Glutamatergic neuron (in vitro differentiated cells): Measurements from ENCODE around the gene NANOGP8. TPM values are rescaled to one million over a fixed set of nuclear protein-coding genes. Genes with fewer than 3 reads are reported as not detected.

ENCODE experiments used
- DNase-seq: peaks from one replicate; pipeline ENCODE4 v3.0.0; 2022
- H3K27ac Mint-ChIP-seq: one replicate; pipeline ENCODE4 v1.8.0; 2020; ENCODE audit warnings: mild to moderate bottlenecking, mixed read lengths, inconsistent platforms; ENCODE audit not compliant: unreplicated experiment
- H3K27me3 Mint-ChIP-seq: one replicate; pipeline ENCODE4 v1.8.0; 2020; ENCODE audit warnings: mild to moderate bottlenecking, moderate library complexity, mixed read lengths, inconsistent platforms; ENCODE audit not compliant: unreplicated experiment
- H3K36me3 Mint-ChIP-seq: one replicate; pipeline ENCODE4 v1.8.0; 2020; ENCODE audit warnings: mild to moderate bottlenecking, mixed read lengths, inconsistent platforms; ENCODE audit not compliant: unreplicated experiment
- H3K4me1 Mint-ChIP-seq: one replicate; pipeline ENCODE4 v1.8.0; 2020; ENCODE audit warnings: mild to moderate bottlenecking, low read depth, mixed read lengths, inconsistent platforms; ENCODE audit not compliant: unreplicated experiment
- H3K4me3 Mint-ChIP-seq: one replicate; pipeline ENCODE4 v1.8.0; 2020; ENCODE audit warnings: mild to moderate bottlenecking, mixed read lengths, inconsistent platforms; ENCODE audit not compliant: unreplicated experiment
- H3K9me3 Mint-ChIP-seq: one replicate; pipeline ENCODE4 v1.8.0; 2020; ENCODE audit warnings: mild to moderate bottlenecking, moderate library complexity, mixed read lengths, inconsistent platforms; ENCODE audit not compliant: unreplicated experiment
- CTCF ChIP-seq: fragments of 200-600 bp; sonication (generic); IDR thresholded peaks from one replicate; pipeline ENCODE4 v1.5.0; 2021; ENCODE audit not compliant: partially characterized antibody, unreplicated experiment
- total RNA-seq: library from RNA; stranded (reverse); fragmentation: NEBNext Ultra II Directional; extraction: Animal tissue kit (Norgen Biotek cat#: 25700); gene quantifications from one replicate; pipeline ENCODE4 v1.2.1, GENCODE V29; 2021; ENCODE audit not compliant: unreplicated experiment

Gene NANOGP8
- total RNA-seq, 1 donor from 2014 or later: 0.86 TPM

- peaks cover 7% of the 10 kb centered on the region for H3K27me3 Mint-ChIP-seq
- H3K4me3 Mint-ChIP-seq: no peak overlapping the region
- DNase-seq: no peak
- H3K36me3 Mint-ChIP-seq: no peaks in the 10 kb centered on the region
- H3K4me1 Mint-ChIP-seq: peaks cover 32% of the 10 kb centered on the region
- no peak overlapping the region for H3K27ac Mint-ChIP-seq
- H3K9me3 Mint-ChIP-seq: peaks cover 9% of the 10 kb centered on the region
- TF ChIP-seq CTCF: no peak
Measured at GRCh38 chr15:35107561-35107960, 22.5 kb upstream of the NANOGP8 start.

DNA sequence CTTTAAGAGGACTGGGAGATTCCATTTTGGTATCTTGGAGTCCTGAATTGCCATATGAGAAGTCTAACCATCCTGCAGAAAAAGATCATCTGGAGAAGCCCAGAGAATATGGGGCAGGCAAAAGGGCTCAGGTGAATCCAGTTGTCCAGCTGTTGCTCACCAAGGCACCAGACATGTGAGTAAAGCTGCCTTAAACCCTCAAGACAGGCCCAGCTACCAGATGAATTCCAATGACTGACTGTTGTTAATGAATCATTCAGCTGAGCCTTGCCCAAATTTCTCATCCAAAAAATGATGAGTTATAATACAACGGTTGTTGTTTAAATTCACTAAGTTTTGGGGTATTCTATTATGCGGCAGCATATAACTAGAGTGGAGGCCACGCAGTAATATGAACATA lies 22.0 kb upstream of the NANOGP8 start:
- Mint-ChIP-seq H3K27me3 (peaks cover 7% of the 10 kb centered on the region), H3K9me3 (peaks cover 9% of the 10 kb centered on the region), H3K36me3 (no peaks in the 10 kb centered on the region), H3K27ac (no peak overlapping the region), H3K4me1 (peaks cover 34% of the 10 kb centered on the region), H3K4me3 (no peak overlapping the region)
- no peak for TF ChIP-seq CTCF
- no peak for DNase-seq

- TF ChIP-seq CTCF: no peak
- Mint-ChIP-seq H3K9me3 (peaks cover 9% of the 10 kb centered on the region), H3K36me3 (no peaks in the 10 kb centered on the region), H3K27me3 (peaks cover 7% of the 10 kb centered on the region), H3K4me1 (peaks cover 34% of the 10 kb centered on the region), H3K4me3 (peak overlapping the region; percentile 69), H3K27ac (peak overlapping the region; percentile 88)
- DNase-seq: peak; percentile 29
Measured at GRCh38 chr15:35104526-35105147, 19.5 kb upstream of the NANOGP8 start.

DNA sequence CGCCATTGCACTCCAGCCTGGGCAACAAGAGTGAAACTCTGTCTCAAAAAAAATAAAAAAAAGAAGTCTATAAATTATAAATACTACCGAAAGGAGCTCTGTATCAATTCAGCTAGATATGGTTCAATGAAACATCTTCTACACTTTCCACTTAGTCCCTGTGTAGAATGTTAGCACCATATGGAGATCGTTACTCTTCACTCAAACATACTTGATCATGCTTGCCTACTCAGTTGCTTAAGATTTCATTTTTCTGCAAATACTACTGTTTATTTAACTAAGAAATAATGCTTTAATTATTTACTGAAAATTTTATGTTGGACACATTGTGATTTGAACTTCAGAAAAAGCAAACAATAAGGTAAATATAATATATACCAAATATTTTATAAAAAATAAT lies 17.1 kb upstream of the NANOGP8 start:
- no peak for TF ChIP-seq CTCF
- DNase-seq: no peak
- H3K4me1 Mint-ChIP-seq: peaks cover 32% of the 10 kb centered on the region
- H3K27me3 Mint-ChIP-seq: peaks cover 7% of the 10 kb centered on the region
- H3K9me3 Mint-ChIP-seq: peaks cover 9% of the 10 kb centered on the region
- H3K4me3 Mint-ChIP-seq: no peak overlapping the region
- H3K36me3 Mint-ChIP-seq: no peaks in the 10 kb centered on the region
- H3K27ac Mint-ChIP-seq: no peak overlapping the region

DNA sequence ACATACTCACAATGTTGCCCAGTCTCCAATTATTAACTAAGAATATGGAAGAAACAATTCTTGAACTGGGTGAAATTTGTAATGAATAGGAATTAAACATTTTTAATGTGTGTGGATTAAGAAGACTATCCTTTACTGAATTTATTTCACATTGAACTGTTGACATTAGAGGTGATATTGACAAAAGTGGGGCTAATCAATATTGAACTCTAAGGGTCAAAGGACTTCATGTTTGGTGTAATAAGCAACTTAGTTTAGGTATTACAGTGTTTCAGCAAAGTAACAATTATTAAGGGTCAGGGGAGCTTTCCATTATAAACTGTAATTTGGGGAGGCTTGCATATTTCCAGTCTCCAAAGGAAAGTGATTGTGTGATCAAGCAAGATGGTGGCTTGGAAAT lies 16.2 kb upstream of the NANOGP8 start:
- DNase-seq: no peak
- Mint-ChIP-seq H3K9me3 (peaks cover 9% of the 10 kb centered on the region), H3K27ac (no peak overlapping the region), H3K27me3 (peaks cover 7% of the 10 kb centered on the region), H3K36me3 (no peaks in the 10 kb centered on the region), H3K4me1 (peaks cover 32% of the 10 kb centered on the region), H3K4me3 (no peak overlapping the region)
- TF ChIP-seq CTCF: no peak
